ENCODE results near the gene VWCE. TPM values are rescaled to one million over a fixed set of nuclear protein-coding genes. Genes with fewer than 3 reads are reported as not detected.

Gene VWCE
- total RNA-seq, 1 experiment from 2014 or later: 21.9 TPM

GRCh38 chr11:61306221-61306620, 11.1 kb upstream of the VWCE start (continued):
- no peak for TF ChIP-seq USF1 (CRISPR knock-in tag; IDR thresholded peaks at IDR 0.05)
- TF ChIP-seq ELF4 (CRISPR knock-in tag; IDR thresholded peaks at IDR 0.05; ENCODE audit: low read depth): no peak
- no peak for TF ChIP-seq CDX4 (CRISPR knock-in tag; IDR thresholded peaks at IDR 0.05; ENCODE audit: borderline replicate concordance)

- Mint-ChIP-seq H3K4me3 (no peak overlapping the region), H3K36me3 (peaks cover 44% of the 10 kb centered on the region), H3K27ac (no peak overlapping the region), H3K9me3 (no peaks in the 10 kb centered on the region), H3K27me3 (ENCODE audit: low read depth) (no peaks in the 10 kb centered on the region), H3K4me1 (no peaks in the 10 kb centered on the region)
- ChIA-PET CTCF (no interaction called here), POLR2A (no interaction called here)
- no peak for ATAC-seq
- no peak for TF ChIP-seq ATF3 (CRISPR knock-in tag; conservative IDR thresholded peaks at IDR 0.05)
- TF ChIP-seq KAT7 (CRISPR knock-in tag; IDR thresholded peaks at IDR 0.05; ENCODE audit: borderline replicate concordance): no peak
- no peak for DNase-seq (ENCODE audit: low spot score)
These were observed 10.3 kb upstream of the VWCE start for GRCh38 chr11:61305417-61305816.

- POLR2A ChIA-PET: no interaction called here
- Mint-ChIP-seq H3K36me3 (peaks cover 54% of the 10 kb centered on the region), H3K9me3 (no peaks in the 10 kb centered on the region), H3K27me3 (ENCODE audit: low read depth) (no peaks in the 10 kb centered on the region), H3K4me3 (no peak overlapping the region), H3K4me1 (peaks cover 4% of the 10 kb centered on the region), H3K27ac (no peak overlapping the region)
- CTCF ChIA-PET: no interaction called here
- DNase-seq (ENCODE audit: low spot score) (no peak), ATAC-seq (no peak)
- TF ChIP-seq ZMAT4 (CRISPR knock-in tag; IDR thresholded peaks at IDR 0.05) (no peak), AFF4 (CRISPR knock-in tag; IDR thresholded peaks at IDR 0.05; ENCODE audit: borderline replicate concordance) (no peak), GTF2I (CRISPR knock-in tag; conservative IDR thresholded peaks at IDR 0.05) (no peak), NR2C2 (CRISPR knock-in tag; IDR thresholded peaks at IDR 0.05) (no peak), RORB (CRISPR knock-in tag; IDR thresholded peaks at IDR 0.05) (no peak), PRDM15 (CRISPR knock-in tag; IDR thresholded peaks at IDR 0.05) (no peak), E2F1 (CRISPR knock-in tag; IDR thresholded peaks at IDR 0.05) (no peak), SP1 (CRISPR knock-in tag; conservative IDR thresholded peaks at IDR 0.05) (no peak), ATF2 (CRISPR knock-in tag; IDR thresholded peaks at IDR 0.05; ENCODE audit: borderline replicate concordance, low read depth) (no peak), HMGXB4 (CRISPR knock-in tag; IDR thresholded peaks at IDR 0.05) (no peak), NFYB (CRISPR knock-in tag; conservative IDR thresholded peaks at IDR 0.05; ENCODE audit: low read depth) (no peak), SOX15 (CRISPR knock-in tag; IDR thresholded peaks at IDR 0.05) (no peak), ERG (CRISPR knock-in tag; IDR thresholded peaks at IDR 0.05) (no peak)
These were observed 8.6 kb upstream of the VWCE start for GRCh38 chr11:61303725-61304124.

All from WTC11 (cell line).